PC-9 (cell line): ENCODE results near the gene DOCK4. TPM values are rescaled to one million over a fixed set of nuclear protein-coding genes. Genes with fewer than 3 reads are reported as not detected.

ENCODE experiments used
- BruUV-seq: library from RNA; stranded (reverse); fragments of 400-500 nt; replicated peaks from 2 replicates; lab custom pipeline; 2021; lab: Mats Ljungman, UMichigan
- CTCF ChIA-PET: fragments of 300-600 bp; sonication (Branson Sonifier 250); formaldehyde crosslinking; loops from one replicate; lab custom pipeline; 2022; ENCODE audit warnings: antibody characterized with exemption; lab: Charles Lee
- POLR2A ChIA-PET: fragments of 300-600 bp; sonication (Branson Sonifier 250); formaldehyde crosslinking; loops from one replicate; lab custom pipeline; 2022; ENCODE audit warnings: antibody characterized with exemption; ENCODE audit not compliant: unreplicated experiment; lab: Charles Lee
- DNase-seq, 2 experiments: peaks; one replicate each; pipeline versions ENCODE4 v3.0.0 to v3.0.0-alpha.2; 2015 to 2022; ENCODE audit warnings: mixed read lengths in 1 of 2
- H2AFZ ChIP-seq: fragments of 200-600 bp; sonication (generic); 2 replicates; pipeline ENCODE4 v1.8.1; 2017; ENCODE audit warnings: antibody characterized with exemption
- H3F3A ChIP-seq: fragments of 200-600 bp; sonication (generic); 2 replicates; pipeline ENCODE4 v1.8.1; 2017; ENCODE audit warnings: antibody characterized with exemption, mild to moderate bottlenecking, low read depth; ENCODE audit not compliant: insufficient read depth
- H3K27ac ChIP-seq: fragments of 200-600 bp; sonication (generic); 2 replicates; pipeline ENCODE4 v1.6.1; 2016; ENCODE audit warnings: mixed run types
- H3K27me3 ChIP-seq: fragments of 200-600 bp; sonication (generic); 2 replicates; pipeline ENCODE4 v1.6.1; 2016; ENCODE audit warnings: low read depth, mixed run types; ENCODE audit not compliant: insufficient read depth
- H3K36me3 ChIP-seq: fragments of 200-600 bp; sonication (generic); 2 replicates; pipeline ENCODE4 v1.6.1; 2016; ENCODE audit warnings: low read depth, mixed run types
- H3K4me1 ChIP-seq: fragments of 200-600 bp; sonication (generic); replicated peaks from 2 replicates; pipeline ENCODE4 v1.6.1; 2016; ENCODE audit warnings: mixed run types; ENCODE audit not compliant: insufficient read depth
- H3K4me2 ChIP-seq: fragments of 200-600 bp; sonication (generic); 2 replicates; pipeline ENCODE4 v1.6.1; 2017; ENCODE audit warnings: mixed run types
- H3K4me3 ChIP-seq: fragments of 200-600 bp; sonication (generic); 2 replicates; pipeline ENCODE4 v1.6.1; 2016; ENCODE audit warnings: mixed run types
- H3K79me2 ChIP-seq: fragments of 200-600 bp; sonication (generic); 2 replicates; pipeline ENCODE4 v1.6.1; 2017; ENCODE audit warnings: low read depth, mixed run types
- H3K9me2 ChIP-seq: fragments of 200-600 bp; sonication (generic); 2 replicates; pipeline ENCODE4 v1.8.1; 2017; ENCODE audit warnings: mild to moderate bottlenecking; ENCODE audit not compliant: insufficient read depth
- H3K9me3 ChIP-seq: fragments of 200-600 bp; sonication (generic); 2 replicates; pipeline ENCODE4 v1.8.1; 2016; ENCODE audit warnings: low read depth; ENCODE audit not compliant: insufficient read depth
- H4K20me1 ChIP-seq: fragments of 200-600 bp; sonication (generic); 2 replicates; pipeline ENCODE4 v1.8.1; 2017; ENCODE audit not compliant: insufficient read depth
- EZH2 ChIP-seq: fragments of 200-600 bp; sonication (generic); IDR thresholded peaks from 2 replicates; pipeline ENCODE4 v1.8.0; 2017; ENCODE audit warnings: antibody characterized with exemption, low read depth
- intact Hi-C: fragments of 100-400 bp; cut with micrococcal nuclease; formaldehyde crosslinking; loops from one replicate; pipeline ENCODE4 v1.10.0; 2022; ENCODE audit not compliant: unreplicated experiment
- total RNA-seq: library from RNA; stranded (reverse); gene quantifications from 2 replicates; pipeline ENCODE4 v1.2.3, GENCODE V29; 2021
- TF ChIP-seq, protein P1 (sequence below): fragments of 200-600 bp; sonication (generic); conservative IDR thresholded peaks from 2 replicates; pipeline ENCODE4 v1.6.1; 2017; ENCODE audit warnings: mixed run types, antibody characterized with exemption, mild to moderate bottlenecking, moderate library complexity

The DOCK4 gene
- total RNA-seq, 1 experiment from 2014 or later: 0.98 TPM

DNA sequence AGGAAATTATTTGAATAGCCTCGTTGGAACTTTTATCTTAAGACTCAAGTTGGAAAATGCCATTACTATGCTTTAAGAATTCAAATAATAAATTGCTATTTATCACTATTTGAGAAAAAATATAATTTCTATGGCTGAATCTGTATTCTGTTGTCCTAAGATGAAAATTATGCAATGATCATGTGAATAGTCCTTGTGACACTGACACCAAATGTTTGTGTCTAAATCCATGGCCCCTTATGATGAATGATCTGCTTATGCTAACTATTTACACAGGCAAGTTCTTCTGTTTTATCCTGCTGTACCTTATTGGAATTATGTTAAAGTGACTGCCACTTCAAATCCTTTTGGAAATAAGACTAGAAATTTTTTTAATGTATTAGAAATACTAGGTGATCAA, 208.7 kb downstream of the DOCK4 start:
- no peak overlapping the region for H3K4me2 ChIP-seq
- H3K27me3 ChIP-seq: no peaks in the 10 kb centered on the region
- no peaks in the 10 kb centered on the region for H3F3A ChIP-seq
- no peak overlapping the region for H2AFZ ChIP-seq
- H3K4me3 ChIP-seq: no peak overlapping the region
- BruUV-seq: no TSS peak
- no peak for TF ChIP-seq EZH2
- TF ChIP-seq, protein P1, sequence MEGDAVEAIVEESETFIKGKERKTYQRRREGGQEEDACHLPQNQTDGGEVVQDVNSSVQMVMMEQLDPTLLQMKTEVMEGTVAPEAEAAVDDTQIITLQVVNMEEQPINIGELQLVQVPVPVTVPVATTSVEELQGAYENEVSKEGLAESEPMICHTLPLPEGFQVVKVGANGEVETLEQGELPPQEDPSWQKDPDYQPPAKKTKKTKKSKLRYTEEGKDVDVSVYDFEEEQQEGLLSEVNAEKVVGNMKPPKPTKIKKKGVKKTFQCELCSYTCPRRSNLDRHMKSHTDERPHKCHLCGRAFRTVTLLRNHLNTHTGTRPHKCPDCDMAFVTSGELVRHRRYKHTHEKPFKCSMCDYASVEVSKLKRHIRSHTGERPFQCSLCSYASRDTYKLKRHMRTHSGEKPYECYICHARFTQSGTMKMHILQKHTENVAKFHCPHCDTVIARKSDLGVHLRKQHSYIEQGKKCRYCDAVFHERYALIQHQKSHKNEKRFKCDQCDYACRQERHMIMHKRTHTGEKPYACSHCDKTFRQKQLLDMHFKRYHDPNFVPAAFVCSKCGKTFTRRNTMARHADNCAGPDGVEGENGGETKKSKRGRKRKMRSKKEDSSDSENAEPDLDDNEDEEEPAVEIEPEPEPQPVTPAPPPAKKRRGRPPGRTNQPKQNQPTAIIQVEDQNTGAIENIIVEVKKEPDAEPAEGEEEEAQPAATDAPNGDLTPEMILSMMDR: no peak
- no peak overlapping the region for H3K27ac ChIP-seq
- intact Hi-C loops: no loop called here
- H3K36me3 ChIP-seq: no peaks in the 10 kb centered on the region
- POLR2A ChIA-PET: no interaction called here
- peaks cover 3% of the 10 kb centered on the region; the same call in 1 of the 2 replicates for H3K9me2 ChIP-seq
- H4K20me1 ChIP-seq: no peaks in the 10 kb centered on the region
- no peaks in the 10 kb centered on the region for H3K9me3 ChIP-seq
- CTCF ChIA-PET: no interaction called here
- no peaks in the 10 kb centered on the region for H3K79me2 ChIP-seq
- DNase-seq: no peak
- no peaks in the 10 kb centered on the region for H3K4me1 ChIP-seq

DNA sequence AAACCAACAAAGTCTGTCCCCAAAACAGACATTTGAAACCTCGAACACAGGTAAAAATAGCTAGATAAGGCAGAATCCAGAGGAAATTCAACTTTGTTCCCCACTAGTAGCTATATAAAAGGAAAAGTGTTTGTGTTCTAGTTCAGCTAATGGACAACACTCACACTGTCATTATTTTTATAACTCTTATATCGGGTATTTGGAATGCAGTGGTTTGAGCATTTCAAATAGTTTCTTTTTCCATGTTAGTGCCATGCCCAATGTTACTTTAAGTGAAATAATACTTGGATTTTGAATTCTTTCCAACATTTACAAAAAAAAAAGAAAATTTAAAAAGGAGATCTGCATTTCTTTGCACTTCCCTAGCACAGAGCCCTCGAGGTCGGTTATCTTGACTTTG, 213.6 kb downstream of the DOCK4 start:
- Histone ChIP-seq H3K36me3 (no peaks in the 10 kb centered on the region), H4K20me1 (no peaks in the 10 kb centered on the region), H3F3A (no peaks in the 10 kb centered on the region), H2AFZ (no peak overlapping the region), H3K4me2 (no peak overlapping the region), H3K4me3 (no peak overlapping the region), H3K79me2 (no peaks in the 10 kb centered on the region), H3K9me3 (no peaks in the 10 kb centered on the region), H3K27me3 (no peaks in the 10 kb centered on the region), H3K27ac (no peak overlapping the region), H3K4me1 (peaks cover under 1% of the 10 kb centered on the region; the same call in 1 of the 2 replicates), H3K9me2 (0 out of 2 replicates have a peak, but pooled peaks cover 3% of the 10 kb centered on the region)
- DNase-seq: no peak
- POLR2A ChIA-PET: no interaction called here
- TF ChIP-seq EZH2: no peak
- TF ChIP-seq, protein P1: no peak
- intact Hi-C loops: no loop called here
- CTCF ChIA-PET: interaction anchor here (0.6 kb wide), 1 partner anchor 310 kb away, joined by 6 read pairs; no protein-coding TSS in a partner anchor
- BruUV-seq: no TSS peak

DNA sequence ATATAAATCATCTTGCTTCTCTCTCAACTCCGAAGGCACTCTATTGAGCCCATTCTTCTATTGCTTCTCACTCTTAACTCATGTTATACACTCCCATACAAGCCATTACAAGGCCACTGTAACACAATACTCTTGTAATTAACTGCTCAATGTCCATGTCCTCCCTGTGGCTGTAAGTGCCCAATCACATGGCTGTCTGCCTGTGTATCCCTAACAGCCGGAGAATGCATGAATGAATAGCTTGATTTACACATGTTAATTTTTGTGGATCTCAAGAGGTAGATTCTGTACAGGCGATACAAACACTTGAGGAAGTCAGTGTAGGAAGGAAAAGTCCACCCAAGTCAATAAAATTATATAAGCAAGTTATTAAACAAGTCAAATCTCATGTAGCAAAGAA, 215.6 kb downstream of the DOCK4 start:
- intact Hi-C loops: no loop called here
- Histone ChIP-seq H3F3A (no peaks in the 10 kb centered on the region), H3K36me3 (no peaks in the 10 kb centered on the region), H2AFZ (no peak overlapping the region), H3K4me1 (peaks cover 10% of the 10 kb centered on the region), H3K79me2 (no peaks in the 10 kb centered on the region), H3K27ac (no peak overlapping the region), H3K4me2 (no peak overlapping the region), H3K27me3 (no peaks in the 10 kb centered on the region), H3K9me3 (no peaks in the 10 kb centered on the region), H4K20me1 (no peaks in the 10 kb centered on the region), H3K9me2 (0 out of 2 replicates have a peak, but pooled peaks cover 3% of the 10 kb centered on the region), H3K4me3 (no peak overlapping the region)
- no peak for DNase-seq
- no TSS peak for BruUV-seq
- no peak for TF ChIP-seq EZH2
- TF ChIP-seq, protein P1: no peak
- ChIA-PET CTCF (no interaction called here), POLR2A (no interaction called here)
